Measurements from ENCODE around the gene DHX16. TPM values are rescaled to one million over a fixed set of nuclear protein-coding genes. Genes with fewer than 3 reads are reported as not detected.
"Not testable (repeated sequence)": the region's sequence is repeated elsewhere in the genome, so short reads cannot be mapped to it uniquely, and the experiment has no call there.

The DHX16 gene
- total RNA-seq, 1 experiment from 2014 or later: 59.9 TPM

DNA sequence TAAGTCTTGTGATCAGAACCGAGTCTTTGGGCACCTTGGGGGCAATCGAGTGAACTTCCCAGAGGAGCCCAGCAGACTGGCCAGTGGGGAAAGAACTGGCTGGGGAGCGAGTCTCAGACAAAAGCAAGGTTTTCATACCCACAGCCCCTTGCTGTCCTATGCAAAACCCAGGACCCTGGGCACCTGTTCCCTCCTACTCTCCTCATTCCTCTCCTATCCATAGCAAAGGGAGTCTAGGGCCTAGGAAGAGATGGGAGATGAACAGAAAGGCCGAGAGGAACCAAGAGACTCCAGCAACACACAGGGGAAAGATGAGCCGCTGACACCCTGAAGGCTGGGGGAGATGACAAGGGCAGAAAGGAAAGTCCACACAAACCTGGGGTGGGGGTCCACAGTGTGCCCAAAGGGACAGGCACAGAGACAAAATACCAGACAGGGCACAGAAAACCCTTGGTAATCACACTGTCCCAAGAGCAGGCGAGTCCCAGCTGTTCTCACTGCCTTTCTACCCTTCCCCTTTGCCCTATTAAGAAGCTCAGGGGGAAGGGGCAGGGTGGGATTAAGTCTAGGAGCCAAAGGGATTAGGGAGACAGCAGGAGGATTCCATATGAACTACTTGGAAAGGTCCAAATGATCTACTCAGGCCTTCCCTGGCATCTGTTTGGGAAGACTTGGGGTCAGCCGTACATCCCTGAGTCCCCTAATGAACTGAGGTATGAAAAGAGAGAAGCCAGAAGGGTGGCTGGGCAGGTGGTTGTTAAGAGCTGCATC lies 7.1 kb upstream of the DHX16 start:
- no peak for DNase-seq (ENCODE audit: low read depth)

GRCh38 chr6:30678964-30679726 lies 6.3 kb upstream of the DHX16 start:
- peak; percentile 89 for DNase-seq (ENCODE audit: low read depth)

DNA sequence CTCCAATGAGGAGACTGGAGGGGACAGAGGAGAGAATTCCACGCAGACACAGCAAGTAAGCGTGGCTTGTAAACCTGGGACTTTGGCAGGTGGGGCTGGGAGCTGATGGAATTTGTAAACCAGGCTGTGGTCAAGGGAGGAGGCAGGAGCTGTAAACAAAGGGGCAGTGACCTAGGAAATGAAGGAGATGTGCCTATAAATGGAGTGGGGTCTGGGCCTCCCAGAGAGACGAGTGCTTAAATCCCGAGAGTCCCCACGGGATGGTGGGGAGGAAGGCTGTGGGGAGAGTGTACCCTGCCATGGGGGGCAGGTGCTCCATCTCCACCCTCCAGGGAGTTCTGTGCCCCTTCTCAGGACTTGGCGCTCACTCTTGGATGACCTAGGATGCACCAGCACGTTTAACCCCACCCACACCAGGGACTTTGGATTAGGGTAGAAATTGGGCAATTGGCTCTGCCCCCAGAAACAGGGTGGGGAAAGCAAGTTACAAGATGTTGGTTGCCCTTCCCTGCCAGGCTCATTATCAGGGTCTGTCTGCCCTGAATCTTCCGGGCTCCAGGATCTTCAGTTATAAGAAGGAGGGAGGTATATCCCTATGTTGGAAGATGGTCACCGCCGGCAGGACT lies 4.0 kb upstream of the DHX16 start:
- DNase-seq (ENCODE audit: low read depth): no peak

GRCh38 chr6:30670760-30671527 lies 1.9 kb downstream of the DHX16 start:
- DNase-seq (ENCODE audit: low read depth): no peak

- peak; percentile 42 for DNase-seq (ENCODE audit: low read depth)
Measured at GRCh38 chr6:30666300-30666699, 6.5 kb downstream of the DHX16 start.

DNA sequence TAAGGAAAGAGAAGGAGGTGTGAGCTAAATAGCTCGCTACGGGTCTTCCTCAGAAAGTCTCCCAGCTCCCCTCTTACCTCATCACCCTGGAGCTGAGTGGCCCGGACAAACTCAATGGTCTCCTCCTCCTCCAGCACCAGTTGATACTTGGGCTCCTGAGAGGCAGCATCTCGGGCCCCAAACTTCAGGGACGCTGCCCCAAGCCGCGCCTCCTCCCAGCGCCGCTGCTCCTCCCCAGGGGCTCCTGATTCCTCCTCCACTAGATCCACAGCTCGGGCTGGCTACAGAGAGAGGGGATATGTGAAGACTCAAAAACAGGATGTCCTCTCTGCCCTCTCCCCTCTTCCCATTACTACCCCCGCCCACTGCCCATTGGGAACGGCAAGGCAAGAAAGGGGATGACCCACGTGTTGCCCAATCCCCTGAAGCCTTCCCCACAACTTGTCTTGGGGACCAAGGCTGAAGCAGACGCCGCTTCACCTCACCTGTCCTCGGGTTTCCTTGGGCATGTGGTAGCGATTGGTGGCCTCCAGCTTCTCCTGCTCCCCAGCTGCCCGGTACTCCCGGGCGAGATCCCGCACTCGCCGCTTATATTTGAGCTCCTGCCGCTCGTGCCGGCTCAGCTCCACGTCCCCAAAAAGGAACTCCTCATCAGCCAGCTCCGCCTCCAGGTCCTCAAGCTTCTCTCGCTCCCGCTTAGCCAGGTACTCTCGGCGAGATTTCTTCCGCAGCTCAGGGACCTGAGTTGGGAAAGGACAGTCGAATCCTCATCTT lies 7.6 kb downstream of the DHX16 start:
- DNase-seq (ENCODE audit: low read depth): no peak

GRCh38 chr6:30657922-30658321 lies 14.9 kb downstream of the DHX16 start:
- DNase-seq (ENCODE audit: low read depth): not testable (repeated sequence)

DNA sequence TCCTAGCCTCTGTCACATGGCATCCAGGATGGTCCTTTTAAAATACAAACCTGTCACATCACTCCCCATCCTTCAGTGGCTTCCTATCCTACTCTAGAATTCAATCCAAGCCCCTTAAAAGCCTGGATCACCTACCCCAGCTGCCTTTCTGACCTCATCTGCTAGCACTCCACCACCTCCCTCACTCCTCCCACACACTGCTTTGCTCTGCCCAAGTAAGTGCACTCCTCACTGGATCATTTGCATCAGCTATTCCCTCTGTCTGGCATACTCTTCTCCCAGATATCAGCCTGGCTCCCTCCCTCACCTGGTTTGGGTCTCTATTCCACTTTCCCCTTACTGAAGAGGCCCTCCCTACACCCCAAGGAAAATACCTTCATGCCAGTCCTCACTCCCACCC lies 15.4 kb downstream of the DHX16 start:
- DNase-seq (ENCODE audit: low read depth): no peak

DNA sequence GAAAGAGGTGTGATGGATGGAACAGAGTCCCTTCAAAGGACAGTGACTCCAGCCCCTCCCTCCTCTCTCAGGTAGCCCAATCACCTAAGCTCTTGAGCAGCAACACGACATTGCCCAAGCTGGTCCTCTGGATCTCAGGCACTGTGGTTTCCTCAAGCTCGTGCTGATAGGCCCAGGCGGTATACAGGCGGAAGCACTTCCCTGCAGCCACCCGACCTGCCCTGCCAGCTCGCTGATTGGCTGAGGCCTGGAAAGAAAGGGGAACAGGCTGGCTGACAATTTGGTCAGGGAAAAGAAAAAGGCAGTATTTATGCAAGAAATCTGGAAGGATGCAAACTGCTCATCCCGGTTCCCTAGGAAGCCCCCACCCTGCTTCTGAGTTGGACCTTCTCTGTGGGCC lies 16.3 kb downstream of the DHX16 start:
- no peak for DNase-seq (ENCODE audit: low read depth)

DNA sequence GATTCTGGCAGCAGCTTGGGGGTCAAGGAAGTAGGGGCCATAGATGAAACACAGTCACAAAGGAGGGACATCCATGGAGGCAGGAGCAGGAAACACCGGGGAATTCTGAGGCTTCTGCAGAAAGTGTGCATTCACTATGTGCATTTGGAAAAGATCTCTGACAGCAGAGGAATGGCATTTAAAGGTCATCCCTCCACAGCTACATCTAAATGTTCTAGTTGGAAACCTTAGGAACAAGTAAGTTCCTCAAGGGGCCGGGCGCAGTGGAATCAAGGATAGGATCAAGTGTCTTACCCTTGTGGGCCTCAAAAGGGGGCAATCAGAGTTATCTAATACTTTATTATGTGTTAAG lies 17.1 kb downstream of the DHX16 start:
- no peak for DNase-seq (ENCODE audit: low read depth)

DNA sequence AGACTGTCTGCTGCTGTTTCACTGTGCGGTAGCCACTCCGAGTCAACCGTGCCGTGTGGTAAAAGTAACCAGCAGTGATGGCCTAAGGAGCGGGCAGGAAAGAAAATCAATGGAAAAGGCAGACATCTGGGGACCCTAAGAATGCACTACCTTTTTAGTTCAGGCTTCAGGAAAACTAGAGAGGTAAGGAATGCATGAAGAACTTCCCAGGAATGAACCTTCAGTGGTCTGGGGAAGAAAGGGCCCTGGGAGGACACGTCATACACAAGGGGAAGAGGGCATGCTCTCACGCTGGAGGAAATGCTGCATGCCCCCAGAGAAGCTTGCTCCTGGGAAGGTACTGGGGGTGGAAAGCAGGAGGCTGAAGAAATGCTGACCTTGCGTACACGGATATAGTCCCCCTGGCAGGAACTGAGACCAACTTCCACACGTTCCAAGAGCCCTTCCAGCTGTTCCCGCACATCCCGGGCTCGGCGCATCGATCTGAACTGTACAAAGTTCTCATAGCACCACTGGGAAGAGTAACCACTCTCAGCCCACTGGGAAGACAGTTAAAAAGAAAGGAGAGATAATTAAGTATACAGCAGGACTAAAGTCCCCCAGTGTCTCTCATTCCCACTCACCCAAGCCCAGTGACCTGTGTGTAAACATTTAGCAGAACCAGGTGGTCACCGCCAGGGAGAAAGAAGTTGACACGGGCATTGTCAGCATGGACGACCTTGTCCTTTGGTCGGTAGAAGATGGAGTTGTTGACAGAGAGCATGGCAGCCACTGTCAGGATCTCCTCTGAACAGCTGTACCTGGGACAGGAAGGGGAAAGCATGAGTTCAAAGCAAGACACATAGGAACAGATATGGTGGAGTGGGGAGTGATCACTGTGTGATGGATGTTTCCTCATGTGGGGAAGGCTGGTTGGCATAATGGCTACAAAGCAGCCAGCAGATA lies 17.7 kb downstream of the DHX16 start:
- no peak for DNase-seq (ENCODE audit: low read depth)

DNA sequence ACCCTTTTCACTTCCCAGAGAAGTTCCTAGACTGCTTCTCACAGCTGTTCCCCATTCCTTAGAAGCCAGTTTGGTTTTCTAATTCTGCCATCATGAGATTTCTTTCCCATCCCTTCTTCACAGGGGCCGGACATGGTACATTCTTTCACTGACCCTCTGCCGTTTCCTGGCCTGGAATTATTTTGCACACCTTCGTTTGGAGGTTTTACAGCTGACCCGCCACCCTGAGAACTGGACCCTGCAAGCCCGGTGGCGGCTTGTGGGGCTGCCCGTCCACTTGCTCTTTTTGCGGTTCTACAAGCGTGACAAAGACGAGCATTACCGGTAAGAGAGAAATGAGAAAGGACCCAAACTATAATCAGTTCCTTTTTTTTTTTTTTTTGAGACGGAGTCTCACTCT lies 21.7 kb downstream of the DHX16 start:
- DNase-seq (ENCODE audit: low read depth): no peak

- peak; percentile 81 for DNase-seq (ENCODE audit: low read depth)
Measured at GRCh38 chr6:30647242-30648116, 25.3 kb downstream of the DHX16 start.

- peak; percentile 98 for DNase-seq (ENCODE audit: low read depth)
Measured at GRCh38 chr6:30646450-30647241, 26.2 kb downstream of the DHX16 start, which contains the start of gene C6orf136. Gene C6orf136 (plus strand): TSS chr6:30647133. CDS start chr6:30647232, 99 bp downstream.

GRCh38 chr6:30645989-30646388 lies 26.8 kb downstream of the DHX16 start:
- DNase-seq (ENCODE audit: low read depth): no peak

DNA sequence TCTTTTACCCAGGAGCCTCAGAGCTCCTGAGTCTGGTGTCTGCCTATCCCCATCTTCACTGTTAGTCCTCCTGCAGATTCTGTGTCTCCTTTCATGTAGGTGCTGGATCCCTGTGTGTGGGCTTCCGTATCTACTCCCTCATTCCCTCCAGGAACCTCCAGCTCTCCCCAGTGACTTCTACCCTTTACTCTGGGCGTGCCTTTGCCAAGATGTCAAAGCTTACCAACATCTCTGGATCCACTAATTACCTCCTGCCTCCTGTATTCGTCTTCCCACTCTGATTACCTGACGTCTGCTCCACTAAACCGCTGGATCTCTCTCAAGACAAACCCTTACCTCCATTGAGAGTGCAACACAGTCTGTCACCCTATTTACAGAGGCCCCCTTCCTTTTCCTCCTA lies 28.0 kb downstream of the DHX16 start:
- no peak for DNase-seq (ENCODE audit: low read depth)

DNA sequence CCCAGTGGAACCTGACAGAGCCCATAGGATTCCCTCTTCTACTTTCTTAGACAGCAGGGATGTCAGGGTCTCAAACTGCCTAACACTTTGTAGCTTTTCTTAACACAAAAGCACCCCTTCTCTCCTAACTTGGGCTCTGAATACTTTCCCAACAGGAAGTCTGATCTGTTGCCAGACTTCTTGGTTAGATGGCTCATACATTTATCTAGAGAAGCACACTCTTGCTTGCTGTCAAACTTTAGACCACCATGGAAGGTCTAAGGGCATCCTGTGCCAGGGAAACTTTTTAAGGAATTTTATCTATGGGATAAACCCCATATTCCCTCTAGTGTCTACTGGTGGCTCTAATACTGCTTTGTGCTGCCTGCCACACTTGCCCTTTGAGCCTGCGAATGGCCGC lies 29.1 kb downstream of the DHX16 start:
- no peak for DNase-seq (ENCODE audit: low read depth)

GRCh38 chr6:30641048-30641447 lies 31.8 kb downstream of the DHX16 start:
- no peak for DNase-seq (ENCODE audit: low read depth)
